Calu3 (cell line): ENCODE measurements around the gene ARMC5. TPM values are rescaled to one million over a fixed set of nuclear protein-coding genes. Genes with fewer than 3 reads are reported as not detected.
A peak's percentile ranks its signal among the peaks of the same experiment; 100 is the strongest.

Experiments
- BruUV-seq: library from RNA; stranded (reverse); fragments of 400-500 nt; replicated peaks from 2 replicates; lab custom pipeline; 2021; lab: Mats Ljungman, UMichigan
- CTCF ChIA-PET: fragments of 300-600 bp; sonication (Branson Sonifier 250); formaldehyde crosslinking; loops from one replicate; lab custom pipeline; 2022; ENCODE audit warnings: antibody characterized with exemption; lab: Charles Lee
- DNase-seq: peaks from one replicate; pipeline ENCODE4 v3.0.0; 2022
- H3K27ac Mint-ChIP-seq: one replicate; pipeline ENCODE4 v1.8.0; 2022; ENCODE audit warnings: mixed read lengths; ENCODE audit not compliant: unreplicated experiment
- H3K27me3 Mint-ChIP-seq: one replicate; pipeline ENCODE4 v1.8.0; 2022; ENCODE audit warnings: mixed read lengths; ENCODE audit not compliant: unreplicated experiment
- H3K36me3 Mint-ChIP-seq: one replicate; pipeline ENCODE4 v1.8.0; 2022; ENCODE audit warnings: mild to moderate bottlenecking, moderate library complexity, mixed read lengths; ENCODE audit not compliant: insufficient read depth, unreplicated experiment
- H3K4me1 Mint-ChIP-seq: one replicate; pipeline ENCODE4 v1.8.0; 2022; ENCODE audit warnings: mild to moderate bottlenecking, low read depth, mixed read lengths; ENCODE audit not compliant: unreplicated experiment
- H3K4me3 Mint-ChIP-seq: one replicate; pipeline ENCODE4 v1.8.0; 2022; ENCODE audit warnings: mild to moderate bottlenecking, low read depth, moderate library complexity, mixed read lengths; ENCODE audit not compliant: unreplicated experiment
- H3K9me3 Mint-ChIP-seq: one replicate; pipeline ENCODE4 v1.8.0; 2022; ENCODE audit warnings: low read depth, mixed read lengths; ENCODE audit not compliant: unreplicated experiment
- intact Hi-C: fragments of 100-400 bp; cut with micrococcal nuclease; formaldehyde crosslinking; loops from one replicate; pipeline ENCODE4 v1.10.0; 2022; ENCODE audit not compliant: unreplicated experiment
- total RNA-seq: library from RNA; stranded (reverse); gene quantifications from 2 replicates; pipeline ENCODE4 v1.2.3, GENCODE V29; 2022
- TF ChIP-seq, protein P1 (sequence below): fragments of 200-600 bp; IDR thresholded peaks from one replicate; pipeline ENCODE4 v1.8.0; 2022; ENCODE audit warnings: antibody characterized with exemption; ENCODE audit not compliant: unreplicated experiment

Gene ARMC5
- total RNA-seq, 1 experiment from 2014 or later = 13.6 TPM

GRCh38 chr16:31486045-31486444 is 26.7 kb downstream of the ARMC5 start:
- peaks cover 51% of the 10 kb centered on the region for H3K36me3 Mint-ChIP-seq
- intact Hi-C loops = loop anchor here (5.0 kb wide), 2 partner anchors 34 to 226 kb away; a partner anchor contains a TSS
- peak overlapping the region; percentile 92 for H3K4me3 Mint-ChIP-seq
- H3K4me1 Mint-ChIP-seq = peaks cover 17% of the 10 kb centered on the region
- CTCF ChIA-PET = interaction anchor here (0.5 kb wide), 1 partner anchor 173 kb away, joined by 4 read pairs; no protein-coding TSS in a partner anchor
- no peaks in the 10 kb centered on the region for H3K27me3 Mint-ChIP-seq
- peak overlapping the region; percentile 6 for H3K27ac Mint-ChIP-seq
- H3K9me3 Mint-ChIP-seq = no peaks in the 10 kb centered on the region
- DNase-seq = no peak
- TF ChIP-seq, protein P1, sequence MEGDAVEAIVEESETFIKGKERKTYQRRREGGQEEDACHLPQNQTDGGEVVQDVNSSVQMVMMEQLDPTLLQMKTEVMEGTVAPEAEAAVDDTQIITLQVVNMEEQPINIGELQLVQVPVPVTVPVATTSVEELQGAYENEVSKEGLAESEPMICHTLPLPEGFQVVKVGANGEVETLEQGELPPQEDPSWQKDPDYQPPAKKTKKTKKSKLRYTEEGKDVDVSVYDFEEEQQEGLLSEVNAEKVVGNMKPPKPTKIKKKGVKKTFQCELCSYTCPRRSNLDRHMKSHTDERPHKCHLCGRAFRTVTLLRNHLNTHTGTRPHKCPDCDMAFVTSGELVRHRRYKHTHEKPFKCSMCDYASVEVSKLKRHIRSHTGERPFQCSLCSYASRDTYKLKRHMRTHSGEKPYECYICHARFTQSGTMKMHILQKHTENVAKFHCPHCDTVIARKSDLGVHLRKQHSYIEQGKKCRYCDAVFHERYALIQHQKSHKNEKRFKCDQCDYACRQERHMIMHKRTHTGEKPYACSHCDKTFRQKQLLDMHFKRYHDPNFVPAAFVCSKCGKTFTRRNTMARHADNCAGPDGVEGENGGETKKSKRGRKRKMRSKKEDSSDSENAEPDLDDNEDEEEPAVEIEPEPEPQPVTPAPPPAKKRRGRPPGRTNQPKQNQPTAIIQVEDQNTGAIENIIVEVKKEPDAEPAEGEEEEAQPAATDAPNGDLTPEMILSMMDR = no peak
- BruUV-seq = no TSS peak

- TF ChIP-seq, protein P1 = no peak
- Mint-ChIP-seq H3K4me1 (peaks cover 17% of the 10 kb centered on the region), H3K27ac (peak overlapping the region; percentile 81), H3K4me3 (peak overlapping the region; percentile 92), H3K36me3 (peaks cover 62% of the 10 kb centered on the region), H3K9me3 (no peaks in the 10 kb centered on the region), H3K27me3 (no peaks in the 10 kb centered on the region)
- no TSS peak for BruUV-seq
- intact Hi-C loops = loop anchor here (5.0 kb wide), 2 partner anchors 35 to 225 kb away; a partner anchor contains a TSS
- DNase-seq = no peak
- CTCF ChIA-PET = interaction anchor here (0.9 kb wide), 1 partner anchor 28 kb away, joined by 5 read pairs; the partner anchor contains the start of gene ARMC5
These were observed 27.9 kb downstream of the ARMC5 start for GRCh38 chr16:31487071-31487719.

DNA sequence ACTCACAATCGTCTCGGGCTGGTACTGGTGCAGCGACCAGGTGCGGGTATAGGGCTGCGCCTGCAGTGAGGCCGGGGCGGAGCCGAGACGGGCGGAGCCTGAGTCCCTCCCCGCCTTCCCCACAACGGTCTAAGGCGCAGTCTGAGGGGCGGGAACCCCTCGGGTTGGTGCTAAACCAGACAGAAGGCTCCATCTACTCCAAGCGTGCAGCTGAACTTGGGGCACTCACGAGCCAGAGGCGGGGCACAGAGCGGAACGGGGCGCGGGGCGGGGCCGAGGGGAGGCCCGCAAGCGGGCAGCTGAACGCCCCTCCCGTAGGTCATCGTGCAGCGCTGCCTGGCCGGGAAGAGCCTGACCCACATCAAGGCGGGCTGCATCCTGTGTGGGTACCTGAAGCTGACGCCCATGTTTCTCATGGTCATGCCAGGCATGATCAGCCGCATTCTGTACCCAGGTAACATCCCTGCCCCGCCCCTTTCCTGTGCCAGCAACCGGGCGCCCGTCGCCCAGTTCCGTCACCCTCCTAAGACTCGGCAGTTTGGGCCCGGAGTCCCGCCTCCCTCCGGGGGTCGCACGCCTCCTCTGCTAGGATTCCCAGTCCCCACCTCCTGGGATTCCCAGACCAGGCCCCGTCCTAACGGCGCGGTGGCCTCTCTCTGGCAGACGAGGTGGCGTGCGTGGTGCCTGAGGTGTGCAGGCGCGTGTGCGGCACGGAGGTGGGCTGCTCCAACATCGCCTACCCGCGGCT is 28.6 kb downstream of the ARMC5 start:
- Mint-ChIP-seq H3K4me3 (peak overlapping the region; percentile 92), H3K36me3 (peaks cover 69% of the 10 kb centered on the region), H3K9me3 (no peaks in the 10 kb centered on the region), H3K4me1 (peaks cover 17% of the 10 kb centered on the region), H3K27ac (peak overlapping the region; percentile 81), H3K27me3 (no peaks in the 10 kb centered on the region)
- BruUV-seq = no TSS peak
- intact Hi-C loops = loop anchor here (5.0 kb wide), 2 partner anchors 36 to 224 kb away; a partner anchor contains a TSS
- TF ChIP-seq, protein P1 = no peak
- peak; percentile 79 for DNase-seq
- CTCF ChIA-PET = interaction anchor here (0.9 kb wide), 1 partner anchor 29 kb away, joined by 5 read pairs; the partner anchor contains the start of gene ARMC5

DNA sequence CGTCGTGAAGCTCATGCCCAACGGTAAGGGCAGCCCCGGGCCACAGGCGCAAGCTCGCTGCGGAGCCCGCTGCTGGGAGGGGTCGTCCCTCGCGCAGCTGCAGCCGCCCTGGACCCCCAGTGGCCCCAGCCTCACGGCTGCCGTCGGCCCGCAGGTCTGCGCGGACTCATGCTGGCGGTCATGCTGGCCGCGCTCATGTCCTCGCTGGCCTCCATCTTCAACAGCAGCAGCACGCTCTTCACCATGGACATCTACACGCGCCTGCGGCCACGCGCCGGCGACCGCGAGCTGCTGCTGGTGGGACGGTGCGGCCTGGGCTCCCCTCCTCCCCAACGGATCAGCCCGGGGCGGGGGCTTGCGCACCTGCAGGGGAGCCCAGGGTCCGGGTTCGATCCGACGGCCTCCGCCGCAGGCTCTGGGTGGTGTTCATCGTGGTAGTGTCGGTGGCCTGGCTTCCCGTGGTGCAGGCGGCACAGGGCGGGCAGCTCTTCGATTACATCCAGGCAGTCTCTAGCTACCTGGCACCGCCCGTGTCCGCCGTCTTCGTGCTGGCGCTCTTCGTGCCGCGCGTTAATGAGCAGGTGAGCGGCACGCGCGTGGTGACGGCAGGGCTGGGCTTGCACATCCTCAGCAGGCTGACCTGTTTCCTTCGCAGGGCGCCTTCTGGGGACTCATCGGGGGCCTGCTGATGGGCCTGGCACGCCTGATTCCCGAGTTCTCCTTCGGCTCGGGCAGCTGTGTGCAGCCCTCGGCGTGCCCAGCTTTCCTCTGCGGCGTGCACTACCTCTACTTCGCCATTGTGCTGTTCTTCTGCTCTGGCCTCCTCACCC is 29.4 kb downstream of the ARMC5 start:
- CTCF ChIA-PET = no interaction called here
- DNase-seq = no peak

More for the DNA sequence above, 29.4 kb downstream of the ARMC5 start:
- intact Hi-C loops = loop anchor here (5.0 kb wide), 2 partner anchors 36 to 224 kb away; a partner anchor contains a TSS
- Mint-ChIP-seq H3K4me1 (peaks cover 17% of the 10 kb centered on the region), H3K27me3 (no peaks in the 10 kb centered on the region), H3K36me3 (peaks cover 77% of the 10 kb centered on the region), H3K9me3 (no peaks in the 10 kb centered on the region), H3K4me3 (peak overlapping the region; percentile 92), H3K27ac (peak overlapping the region; percentile 71)
- BruUV-seq = no TSS peak
- TF ChIP-seq, protein P1 = no peak
